Testis (tissue), 2 donors: Measurements from ENCODE around the gene AUH.

Experiments
- CTCF ChIP-seq, 3 experiments: fragments of 450-650 bp in 2 of 3; fragments of 200-600 bp in 1 of 3; sonication (generic) in 1 of 3; IDR thresholded peaks; one replicate each; pipeline ENCODE4 v1.5.1; 2016 to 2019; ENCODE audit warnings: antibody characterized with exemption in 3 of 3, mild to moderate bottlenecking in 2 of 3, moderate library complexity in 1 of 3
- POLR2A ChIP-seq: fragments of 450-650 bp; IDR thresholded peaks from one replicate; pipeline ENCODE4 v1.6.1; 2017; ENCODE audit warnings: antibody characterized with exemption, mild to moderate bottlenecking, moderate library complexity

GRCh38 chr9:91312717-91313325 is 48.9 kb downstream of the AUH start:
- no peak for TF ChIP-seq CTCF (IDR thresholded peaks at IDR 0.05)
- TF ChIP-seq POLR2A = no peak
